Progenitor cell of endocrine pancreas (in vitro differentiated cells): ENCODE data around the gene SHROOM2. TPM values are rescaled to one million over a fixed set of nuclear protein-coding genes. Genes with fewer than 3 reads are reported as not detected.
A peak's percentile ranks its signal among the peaks of the same experiment; 100 is the strongest.

Experiments
- DNase-seq: peaks from one replicate; pipeline ENCODE4 v3.0.0; 2021; ENCODE audit warnings: low spot score; ENCODE audit not compliant: unreplicated experiment
- H3K27ac Mint-ChIP-seq: 2 replicates; pipeline ENCODE4 v1.8.0; 2021; ENCODE audit warnings: mild to moderate bottlenecking, moderate library complexity, mixed read lengths
- H3K27me3 Mint-ChIP-seq: 2 replicates; pipeline ENCODE4 v1.8.0; 2021; ENCODE audit warnings: mixed read lengths
- H3K36me3 Mint-ChIP-seq: 2 replicates; pipeline ENCODE4 v1.8.0; 2022; ENCODE audit warnings: mixed read lengths; ENCODE audit not compliant: insufficient read depth
- H3K4me1 Mint-ChIP-seq: 2 replicates; pipeline ENCODE4 v1.8.0; 2021; ENCODE audit warnings: low read depth, mixed read lengths
- H3K4me3 Mint-ChIP-seq: 2 replicates; pipeline ENCODE4 v1.8.0; 2021; ENCODE audit warnings: low read depth, mild to moderate bottlenecking, moderate library complexity, mixed read lengths
- H3K9me3 Mint-ChIP-seq: 2 replicates; pipeline ENCODE4 v1.8.0; 2021; ENCODE audit warnings: low read depth, mixed read lengths
- total RNA-seq: library from RNA; stranded (reverse); gene quantifications from 2 replicates; pipeline ENCODE4 v1.2.1, GENCODE V29; 2021
- TF ChIP-seq, protein P1 (sequence below): fragments of 200-600 bp; sonication (generic); IDR thresholded peaks from one replicate; pipeline ENCODE4 v1.5.0; 2021; ENCODE audit warnings: antibody characterized with exemption, mild to moderate bottlenecking; ENCODE audit not compliant: unreplicated experiment

Gene SHROOM2
- total RNA-seq, 1 donor from 2014 or later = 10.6 TPM

DNA sequence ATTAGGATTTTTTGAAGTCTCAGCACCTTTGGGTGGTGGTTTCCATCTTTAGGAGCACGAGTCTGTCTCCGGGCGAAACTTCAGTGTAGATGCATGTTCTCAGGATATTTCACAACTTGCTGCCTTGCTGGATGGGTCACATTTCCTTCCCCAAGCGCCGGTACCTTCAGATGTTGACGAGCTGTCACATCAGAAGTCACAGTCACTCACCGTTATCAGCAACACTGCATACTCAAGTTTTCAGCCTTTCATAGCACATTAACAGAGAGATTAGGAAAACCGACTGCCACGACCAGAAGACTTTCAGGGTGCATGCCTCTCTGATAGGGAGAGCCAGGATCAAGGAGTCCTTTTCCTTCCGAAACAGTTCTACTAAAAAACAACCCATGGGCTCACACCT, 77.8 kb downstream of the SHROOM2 start:
- H3K9me3 Mint-ChIP-seq = peaks cover 15% of the 10 kb centered on the region
- TF ChIP-seq, protein P1, sequence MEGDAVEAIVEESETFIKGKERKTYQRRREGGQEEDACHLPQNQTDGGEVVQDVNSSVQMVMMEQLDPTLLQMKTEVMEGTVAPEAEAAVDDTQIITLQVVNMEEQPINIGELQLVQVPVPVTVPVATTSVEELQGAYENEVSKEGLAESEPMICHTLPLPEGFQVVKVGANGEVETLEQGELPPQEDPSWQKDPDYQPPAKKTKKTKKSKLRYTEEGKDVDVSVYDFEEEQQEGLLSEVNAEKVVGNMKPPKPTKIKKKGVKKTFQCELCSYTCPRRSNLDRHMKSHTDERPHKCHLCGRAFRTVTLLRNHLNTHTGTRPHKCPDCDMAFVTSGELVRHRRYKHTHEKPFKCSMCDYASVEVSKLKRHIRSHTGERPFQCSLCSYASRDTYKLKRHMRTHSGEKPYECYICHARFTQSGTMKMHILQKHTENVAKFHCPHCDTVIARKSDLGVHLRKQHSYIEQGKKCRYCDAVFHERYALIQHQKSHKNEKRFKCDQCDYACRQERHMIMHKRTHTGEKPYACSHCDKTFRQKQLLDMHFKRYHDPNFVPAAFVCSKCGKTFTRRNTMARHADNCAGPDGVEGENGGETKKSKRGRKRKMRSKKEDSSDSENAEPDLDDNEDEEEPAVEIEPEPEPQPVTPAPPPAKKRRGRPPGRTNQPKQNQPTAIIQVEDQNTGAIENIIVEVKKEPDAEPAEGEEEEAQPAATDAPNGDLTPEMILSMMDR = no peak
- H3K36me3 Mint-ChIP-seq = peaks cover 6% of the 10 kb centered on the region
- no peak for DNase-seq
- H3K4me1 Mint-ChIP-seq = peaks cover 31% of the 10 kb centered on the region
- H3K27me3 Mint-ChIP-seq = no peaks in the 10 kb centered on the region
- no peak overlapping the region for H3K4me3 Mint-ChIP-seq
- H3K27ac Mint-ChIP-seq = no peak overlapping the region

DNA sequence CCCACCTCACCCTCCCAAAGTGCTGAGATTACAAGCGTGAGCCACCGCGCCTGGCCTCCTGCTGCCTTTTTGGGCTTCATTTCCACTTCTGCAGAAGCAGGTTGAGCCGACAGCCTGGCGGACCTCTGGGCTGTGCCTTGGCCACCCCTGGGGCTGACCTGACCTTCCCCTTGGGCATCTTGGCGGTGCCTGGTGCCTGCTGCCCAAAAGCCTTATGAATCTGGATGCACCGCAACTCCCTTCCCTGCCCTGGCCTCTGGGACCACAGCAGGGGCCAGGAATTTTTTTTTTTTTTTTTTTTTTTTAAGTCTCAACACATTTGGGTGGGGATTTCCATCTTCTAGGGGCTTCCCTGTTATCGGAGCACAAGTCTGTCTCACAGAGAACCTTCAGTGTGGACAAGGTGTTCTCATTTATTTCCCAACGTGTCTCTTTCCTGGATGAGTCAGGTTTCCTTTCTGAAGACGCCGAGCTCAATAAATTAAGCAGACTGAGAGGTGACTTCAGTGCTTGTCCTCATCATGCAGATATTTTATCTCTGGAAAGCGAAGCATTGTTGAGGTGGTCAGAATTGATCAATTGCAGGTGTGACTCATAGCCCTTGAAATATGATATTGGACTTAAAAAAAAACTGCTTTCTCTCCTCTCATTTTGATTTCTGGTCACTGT, 79.7 kb downstream of the SHROOM2 start:
- no peak for DNase-seq
- TF ChIP-seq, protein P1 = no peak
- peaks cover 24% of the 10 kb centered on the region for H3K4me1 Mint-ChIP-seq
- H3K36me3 Mint-ChIP-seq = peaks cover 6% of the 10 kb centered on the region
- H3K27me3 Mint-ChIP-seq = no peaks in the 10 kb centered on the region
- H3K9me3 Mint-ChIP-seq = peaks cover 19% of the 10 kb centered on the region
- peak overlapping the region; percentile 67 for H3K27ac Mint-ChIP-seq
- no peak overlapping the region for H3K4me3 Mint-ChIP-seq

DNA sequence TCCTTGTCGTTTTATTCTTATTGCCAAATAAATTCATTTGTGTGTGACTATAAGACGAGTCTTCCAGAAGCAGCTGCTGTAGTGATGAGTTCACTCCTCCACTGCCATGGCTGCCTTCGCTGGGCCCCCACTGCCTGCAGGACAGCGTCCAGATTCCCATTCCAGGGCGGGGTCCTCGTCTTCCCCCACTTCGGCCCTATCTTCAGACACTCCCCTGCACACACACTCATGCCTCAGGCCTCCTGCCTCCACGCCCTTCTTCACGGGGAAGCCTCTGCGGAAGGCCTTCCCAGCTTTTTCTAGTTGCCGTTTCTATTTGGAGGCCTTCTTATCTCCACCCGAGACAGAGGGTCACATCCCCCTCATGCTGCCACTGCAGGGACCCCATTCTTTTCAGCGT, 80.4 kb downstream of the SHROOM2 start:
- Mint-ChIP-seq H3K27me3 (no peaks in the 10 kb centered on the region), H3K9me3 (peaks cover 17% of the 10 kb centered on the region), H3K4me3 (no peak overlapping the region), H3K27ac (peak overlapping the region; percentile 67), H3K4me1 (peaks cover 24% of the 10 kb centered on the region), H3K36me3 (peaks cover 6% of the 10 kb centered on the region)
- DNase-seq = no peak
- TF ChIP-seq, protein P1 = no peak

DNA sequence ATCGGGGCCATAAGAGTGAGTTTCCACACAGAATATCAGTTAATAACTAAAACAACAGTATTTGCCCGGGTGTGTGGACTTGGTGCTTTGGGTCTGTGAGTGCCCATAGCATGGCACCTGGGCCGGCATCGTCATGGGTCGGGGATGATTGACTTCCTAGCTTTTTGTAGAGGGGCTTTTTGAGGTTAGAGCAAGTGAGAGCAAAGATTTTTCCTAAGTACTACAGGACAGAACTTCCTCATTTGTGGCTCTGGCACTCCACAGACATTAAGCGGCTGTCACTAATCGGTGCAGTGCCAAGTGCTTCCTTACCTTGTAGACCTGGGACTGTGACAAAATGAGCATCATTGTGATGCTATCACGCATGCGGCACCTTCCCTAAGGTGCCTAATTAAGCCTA, 81.0 kb downstream of the SHROOM2 start:
- Mint-ChIP-seq H3K4me1 (peaks cover 20% of the 10 kb centered on the region), H3K4me3 (no peak overlapping the region), H3K27ac (no peak overlapping the region), H3K36me3 (peaks cover 6% of the 10 kb centered on the region), H3K9me3 (peaks cover 17% of the 10 kb centered on the region), H3K27me3 (no peaks in the 10 kb centered on the region)
- TF ChIP-seq, protein P1 = no peak
- DNase-seq = no peak

DNA sequence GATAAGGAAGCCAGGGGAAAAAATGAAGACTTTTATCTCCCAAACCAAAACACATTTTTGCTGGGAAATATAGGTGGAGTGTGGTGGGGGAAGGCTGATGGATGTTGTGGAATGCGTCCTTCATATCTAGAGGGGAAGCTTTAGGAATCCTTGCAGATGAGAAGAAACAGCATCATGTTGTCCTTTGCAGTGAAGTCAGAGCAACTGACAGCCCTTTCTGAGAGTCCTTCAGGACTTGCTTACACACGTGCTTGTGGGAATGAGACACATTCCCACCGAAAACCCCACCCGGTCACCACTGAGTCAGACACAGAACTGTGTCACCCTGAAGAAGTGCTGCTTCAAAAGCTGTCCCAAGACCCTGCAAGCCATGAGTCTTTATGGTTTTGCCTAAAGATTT, 81.5 kb downstream of the SHROOM2 start:
- Mint-ChIP-seq H3K9me3 (peaks cover 19% of the 10 kb centered on the region), H3K4me3 (no peak overlapping the region), H3K4me1 (peaks cover 20% of the 10 kb centered on the region), H3K27ac (no peak overlapping the region), H3K36me3 (peaks cover 6% of the 10 kb centered on the region), H3K27me3 (no peaks in the 10 kb centered on the region)
- DNase-seq = no peak
- TF ChIP-seq, protein P1 = no peak
